ENCODE results near the gene OMP. TPM values are rescaled to one million over a fixed set of nuclear protein-coding genes. Genes with fewer than 3 reads are reported as not detected.
A peak's percentile ranks its signal among the peaks of the same experiment; 100 is the strongest.

Gene OMP
- total RNA-seq, 1 donor: not detected

- peaks cover 1% of the 10 kb centered on the region for H3K79me2 ChIP-seq (ENCODE audit: insufficient read depth, low read length)
- peaks cover 14% of the 10 kb centered on the region for H4K20me1 ChIP-seq (ENCODE audit: insufficient read depth, low read length)
- H3K36me3 ChIP-seq (ENCODE audit: insufficient read depth, low read length): no peaks in the 10 kb centered on the region
- H3K4me3 ChIP-seq (ENCODE audit: insufficient read depth, low read length): no peak overlapping the region
- no peak for TF ChIP-seq CTCF (IDR thresholded peaks at IDR 0.05; ENCODE audit: extremely low read depth, low read depth, low read length)
- H3K27me3 ChIP-seq (ENCODE audit: insufficient read depth, low read length): no peaks in the 10 kb centered on the region
- H3K9me3 ChIP-seq (ENCODE audit: low read depth, low read length): no peaks in the 10 kb centered on the region
- H3K27ac ChIP-seq (ENCODE audit: low read depth, low read length): no peak overlapping the region
- peak; percentile 71 for DNase-seq (ENCODE audit: insufficient read length, low spot score, missing footprints)
- H3K4me1 ChIP-seq (ENCODE audit: insufficient read depth, low read length): no peaks in the 10 kb centered on the region
- no peak overlapping the region for H3K4me2 ChIP-seq (ENCODE audit: insufficient read depth, low read length)
- no peak overlapping the region for H2AFZ ChIP-seq (ENCODE audit: low read length)
Measured at GRCh38 chr11:77089004-77089545, 13.6 kb upstream of the OMP start.

- H3K9me3 ChIP-seq (ENCODE audit: low read depth, low read length): no peaks in the 10 kb centered on the region
- peaks cover 3% of the 10 kb centered on the region for H3K36me3 ChIP-seq (ENCODE audit: insufficient read depth, low read length)
- H2AFZ ChIP-seq (ENCODE audit: low read length): no peak overlapping the region
- no peak for TF ChIP-seq CTCF (IDR thresholded peaks at IDR 0.05; ENCODE audit: extremely low read depth, low read depth, low read length)
- H3K4me2 ChIP-seq (ENCODE audit: insufficient read depth, low read length): no peak overlapping the region
- no peaks in the 10 kb centered on the region for H3K79me2 ChIP-seq (ENCODE audit: insufficient read depth, low read length)
- no peak overlapping the region for H3K4me3 ChIP-seq (ENCODE audit: insufficient read depth, low read length)
- no peak overlapping the region for H3K27ac ChIP-seq (ENCODE audit: low read depth, low read length)
- H3K27me3 ChIP-seq (ENCODE audit: insufficient read depth, low read length): no peaks in the 10 kb centered on the region
- peaks cover 14% of the 10 kb centered on the region for H4K20me1 ChIP-seq (ENCODE audit: insufficient read depth, low read length)
- H3K4me1 ChIP-seq (ENCODE audit: insufficient read depth, low read length): no peaks in the 10 kb centered on the region
- DNase-seq (ENCODE audit: insufficient read length, low spot score, missing footprints): peak; percentile 53
Measured at GRCh38 chr11:77090046-77090372, 12.6 kb upstream of the OMP start.

- no peak overlapping the region for H3K4me3 ChIP-seq (ENCODE audit: insufficient read depth, low read length)
- H3K27ac ChIP-seq (ENCODE audit: low read depth, low read length): no peak overlapping the region
- H2AFZ ChIP-seq (ENCODE audit: low read length): no peak overlapping the region
- peak; percentile 76 for DNase-seq (ENCODE audit: insufficient read length, low spot score, missing footprints)
- no peak overlapping the region for H3K4me2 ChIP-seq (ENCODE audit: insufficient read depth, low read length)
- TF ChIP-seq CTCF (IDR thresholded peaks at IDR 0.05; ENCODE audit: extremely low read depth, low read depth, low read length): no peak
- no peaks in the 10 kb centered on the region for H3K4me1 ChIP-seq (ENCODE audit: insufficient read depth, low read length)
- no peaks in the 10 kb centered on the region for H3K9me3 ChIP-seq (ENCODE audit: low read depth, low read length)
- no peaks in the 10 kb centered on the region for H3K79me2 ChIP-seq (ENCODE audit: insufficient read depth, low read length)
- no peaks in the 10 kb centered on the region for H3K27me3 ChIP-seq (ENCODE audit: insufficient read depth, low read length)
- peaks cover 14% of the 10 kb centered on the region for H4K20me1 ChIP-seq (ENCODE audit: insufficient read depth, low read length)
- H3K36me3 ChIP-seq (ENCODE audit: insufficient read depth, low read length): peaks cover 3% of the 10 kb centered on the region
Measured at GRCh38 chr11:77090373-77091111, 12.1 kb upstream of the OMP start.

GRCh38 chr11:77091146-77091940 is 11.3 kb upstream of the OMP start:
- no peaks in the 10 kb centered on the region for H3K27me3 ChIP-seq (ENCODE audit: insufficient read depth, low read length)
- no peaks in the 10 kb centered on the region for H3K4me1 ChIP-seq (ENCODE audit: insufficient read depth, low read length)
- peaks cover 3% of the 10 kb centered on the region for H3K36me3 ChIP-seq (ENCODE audit: insufficient read depth, low read length)
- no peak overlapping the region for H2AFZ ChIP-seq (ENCODE audit: low read length)
- peak; percentile 99 for DNase-seq (ENCODE audit: insufficient read length, low spot score, missing footprints)
- H3K4me3 ChIP-seq (ENCODE audit: insufficient read depth, low read length): no peak overlapping the region
- peaks cover 14% of the 10 kb centered on the region for H4K20me1 ChIP-seq (ENCODE audit: insufficient read depth, low read length)
- H3K4me2 ChIP-seq (ENCODE audit: insufficient read depth, low read length): no peak overlapping the region
- H3K27ac ChIP-seq (ENCODE audit: low read depth, low read length): no peak overlapping the region
- TF ChIP-seq CTCF (IDR thresholded peaks at IDR 0.05; ENCODE audit: extremely low read depth, low read depth, low read length): peak; percentile 95
- no peaks in the 10 kb centered on the region for H3K79me2 ChIP-seq (ENCODE audit: insufficient read depth, low read length)
- H3K9me3 ChIP-seq (ENCODE audit: low read depth, low read length): no peaks in the 10 kb centered on the region

Data from osteoblast (primary cell).